LHCN-M2 (cell line): ENCODE results near the gene OR1K1. TPM values are rescaled to one million over a fixed set of nuclear protein-coding genes. Genes with fewer than 3 reads are reported as not detected.
"Not testable (repeated sequence)": the region's sequence is repeated elsewhere in the genome, so short reads cannot be mapped to it uniquely, and the experiment has no call there.

Source experiments
- DNase-seq: peaks from one replicate; pipeline ENCODE4 v3.0.0-alpha.2; 2012; ENCODE audit warnings: low read depth
- polyA plus RNA-seq: library from polyadenylated mRNA; unstranded; fragments of >200 nt; gene quantifications from one replicate; pipeline ENCODE4 v1.2.1, GENCODE V29; 2012; ENCODE audit warnings: missing spikeins
- total RNA-seq: library from RNA; depleted of rRNA; stranded (reverse); fragments of >200 nt; gene quantifications from 2 replicates; pipeline ENCODE4 v1.2.3, GENCODE V29; 2014; rRNA removed

OR1K1 gene
- total RNA-seq, result not detected in 2 replicates
- not detected for polyA plus RNA-seq

GRCh38 chr9:122800066-122801060 is at the start of gene OR1K1:
OR1K1 (plus strand) TSS chr9:122800123; CDS start chr9:122800123, 0 bp downstream.
- no peak for DNase-seq

GRCh38 chr9:122754825-122755224 is 45.1 kb upstream of the OR1K1 start:
- DNase-seq, result no peak

GRCh38 chr9:122767817-122768216 is 32.1 kb upstream of the OR1K1 start:
- no peak for DNase-seq

- DNase-seq, result no peak
These were observed 22.9 kb upstream of the OR1K1 start for GRCh38 chr9:122777052-122777451.

- DNase-seq, result peak; percentile 73
These were observed 21.8 kb upstream of the OR1K1 start for GRCh38 chr9:122777935-122778627.

- DNase-seq, result no peak
These were observed 20.7 kb upstream of the OR1K1 start for GRCh38 chr9:122779181-122779580.

- DNase-seq, result no peak
These were observed 19.9 kb upstream of the OR1K1 start for GRCh38 chr9:122780026-122780425.

GRCh38 chr9:122781671-122782070 is 18.3 kb upstream of the OR1K1 start:
- DNase-seq, result no peak

GRCh38 chr9:122785269-122785668 is 14.7 kb upstream of the OR1K1 start:
- no peak for DNase-seq

GRCh38 chr9:122786338-122786737 is 13.6 kb upstream of the OR1K1 start:
- DNase-seq, result no peak

GRCh38 chr9:122788831-122789230 is 11.1 kb upstream of the OR1K1 start, which contains the start of gene OR5C1:
OR5C1 (plus strand) TSS chr9:122788933; CDS start chr9:122788933, 0 bp downstream.
- no peak for DNase-seq

GRCh38 chr9:122789256-122790046 is 10.5 kb upstream of the OR1K1 start:
- no peak for DNase-seq

GRCh38 chr9:122791872-122792669 is 7.9 kb upstream of the OR1K1 start:
- no peak for DNase-seq

- no peak for DNase-seq
These were observed 2.4 kb upstream of the OR1K1 start for GRCh38 chr9:122797316-122798063.

GRCh38 chr9:122806661-122807060 is 6.7 kb downstream of the OR1K1 start:
- peak; percentile 45 for DNase-seq

- peak; percentile 18 for DNase-seq
These were observed 7.5 kb downstream of the OR1K1 start for GRCh38 chr9:122807271-122807900.

GRCh38 chr9:122808141-122808540 is 8.2 kb downstream of the OR1K1 start:
- DNase-seq, result peak; percentile 17

- DNase-seq, result not testable (repeated sequence)
These were observed 9.3 kb downstream of the OR1K1 start for GRCh38 chr9:122809261-122809660.

GRCh38 chr9:122810306-122810946 is 10.5 kb downstream of the OR1K1 start:
- DNase-seq, result peak; percentile 67
